ENCODE measurements around the gene CCDC106.

DNA sequence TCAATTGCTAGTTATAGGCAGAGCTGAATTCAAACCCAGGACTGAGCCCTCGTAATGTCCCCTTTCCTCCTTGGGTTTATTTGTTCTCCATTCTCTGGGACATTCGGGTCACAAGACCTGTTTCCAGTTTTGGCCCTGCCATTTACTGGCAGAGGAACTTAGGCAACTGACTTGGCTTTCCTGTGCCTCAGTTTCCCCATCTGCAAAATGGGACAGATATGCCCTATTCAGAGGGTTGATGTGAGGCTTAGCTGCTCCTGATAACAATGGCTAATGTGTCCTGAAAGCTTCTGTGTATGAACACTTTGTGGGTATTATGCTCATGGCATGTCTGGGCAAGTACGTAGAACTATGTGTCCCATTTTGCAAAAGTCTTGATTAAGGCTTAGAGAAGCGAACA is 46.9 kb upstream of the CCDC106 start:
- TF ChIP-seq POLR2AphosphoS5 (IDR thresholded peaks at IDR 0.05; ENCODE audit: borderline replicate concordance, low read depth, low read length) (no peak), EZH2 (IDR thresholded peaks at IDR 0.05) (no peak), FOXP2 (optimal IDR thresholded peaks at IDR 0.05; ENCODE audit: control extremely low read depth, extremely low read length, insufficient read depth) (no peak)
